H9 (cell line): Measurements from ENCODE around the gene TTC28. TPM values are rescaled to one million over a fixed set of nuclear protein-coding genes. Genes with fewer than 3 reads are reported as not detected.

Source experiments
- DNase-seq: peaks from one replicate; pipeline ENCODE4 v3.0.0-alpha.2; 2017
- H2AFZ ChIP-seq: one replicate; pipeline ENCODE4 v1.6.1; 2013; ENCODE audit warnings: mild to moderate bottlenecking, low read length, control low read depth, moderate library complexity
- H2AK5ac ChIP-seq: 2 replicates; pipeline ENCODE4 v1.6.1; 2013; ENCODE audit warnings: low read length, control low read depth, mixed read lengths; ENCODE audit not compliant: insufficient read length
- H2BK120ac ChIP-seq: one replicate; pipeline ENCODE4 v1.6.1; 2013; ENCODE audit warnings: low read depth, mild to moderate bottlenecking, low read length, control low read depth, inconsistent platforms; ENCODE audit not compliant: poor library complexity, severe bottlenecking
- H2BK12ac ChIP-seq: 2 replicates; pipeline ENCODE4 v1.6.1; 2013; ENCODE audit warnings: low read length, control low read depth, mixed read lengths, low read depth; ENCODE audit not compliant: insufficient read length
- H2BK15ac ChIP-seq: 2 replicates; pipeline ENCODE4 v1.6.1; 2013; ENCODE audit warnings: low read depth, low read length, control low read depth
- H2BK20ac ChIP-seq: one replicate; pipeline ENCODE4 v1.6.1; 2013; ENCODE audit warnings: low read depth, mild to moderate bottlenecking, low read length, control low read depth, inconsistent platforms; ENCODE audit not compliant: poor library complexity, severe bottlenecking
- H2BK5ac ChIP-seq: 2 replicates; pipeline ENCODE4 v1.6.1; 2013; ENCODE audit warnings: low read length, control low read depth, mixed read lengths; ENCODE audit not compliant: insufficient read length
- H3K14ac ChIP-seq: 2 replicates; pipeline ENCODE4 v1.6.1; 2013; ENCODE audit warnings: low read length, control low read depth; ENCODE audit not compliant: insufficient read depth
- H3K18ac ChIP-seq: 2 replicates; pipeline ENCODE4 v1.6.1; 2013; ENCODE audit warnings: low read depth, mild to moderate bottlenecking, mixed read lengths, low read length, control low read depth; ENCODE audit not compliant: insufficient read length
- H3K23ac ChIP-seq: 2 replicates; pipeline ENCODE4 v1.6.1; 2013; ENCODE audit warnings: low read length, control low read depth, mixed read lengths, low read depth; ENCODE audit not compliant: insufficient read length
- H3K23me2 ChIP-seq: 2 replicates; pipeline ENCODE4 v1.6.1; 2013; ENCODE audit warnings: low read depth, mild to moderate bottlenecking, mixed read lengths, low read length, control low read depth; ENCODE audit not compliant: insufficient read length, poor library complexity, severe bottlenecking
- H3K27ac ChIP-seq: 2 replicates; pipeline ENCODE4 v1.5.1; 2013; ENCODE audit warnings: low read length, control low read depth, mixed read lengths, low read depth; ENCODE audit not compliant: insufficient read length
- H3K27me3 ChIP-seq: 2 replicates; pipeline ENCODE4 v1.6.1; 2013; ENCODE audit warnings: low read length, control low read depth, inconsistent platforms; ENCODE audit not compliant: insufficient read depth
- H3K4ac ChIP-seq: 2 replicates; pipeline ENCODE4 v1.6.1; 2013; ENCODE audit warnings: low read depth, mild to moderate bottlenecking, control low read depth, inconsistent platforms, low read length, moderate library complexity
- H3K4me1 ChIP-seq: 2 replicates; pipeline ENCODE4 v1.6.1; 2013; ENCODE audit warnings: low read length, control low read depth, inconsistent platforms; ENCODE audit not compliant: insufficient read depth
- H3K4me2 ChIP-seq: 2 replicates; pipeline ENCODE4 v1.6.1; 2013; ENCODE audit warnings: low read length, control low read depth, mixed read lengths; ENCODE audit not compliant: insufficient read length, insufficient read depth
- H3K56ac ChIP-seq: 2 replicates; pipeline ENCODE4 v1.6.1; 2013; ENCODE audit warnings: low read depth, mild to moderate bottlenecking, mixed read lengths, low read length, control low read depth; ENCODE audit not compliant: insufficient read length
- H3K79me1 ChIP-seq: 2 replicates; pipeline ENCODE4 v1.6.1; 2013; ENCODE audit warnings: low read depth, mild to moderate bottlenecking, moderate library complexity, low read length, control low read depth, inconsistent platforms; ENCODE audit not compliant: insufficient read depth, poor library complexity, severe bottlenecking
- H3K79me2 ChIP-seq: 2 replicates; pipeline ENCODE4 v1.6.1; 2013; ENCODE audit warnings: low read length, control low read depth, inconsistent platforms; ENCODE audit not compliant: insufficient read depth
- H3K9ac ChIP-seq: 2 replicates; pipeline ENCODE4 v1.6.1; 2013; ENCODE audit warnings: low read length, control low read depth, mixed read lengths; ENCODE audit not compliant: insufficient read length; ENCODE audit errors: extremely low read depth
- H3K9me3 ChIP-seq: one replicate; pipeline ENCODE4 v1.6.1; 2013; ENCODE audit warnings: low read depth, low read length, inconsistent platforms; ENCODE audit not compliant: control insufficient read depth
- H3T11ph ChIP-seq: one replicate; pipeline ENCODE4 v1.6.1; 2013; ENCODE audit warnings: mild to moderate bottlenecking, low read length, control low read depth, inconsistent platforms
- H4K20me1 ChIP-seq: one replicate; pipeline ENCODE4 v1.6.1; 2013; ENCODE audit not compliant: control insufficient read depth, insufficient read length, insufficient read depth
- H4K5ac ChIP-seq: 2 replicates; pipeline ENCODE4 v1.6.1; 2013; ENCODE audit warnings: low read depth, mild to moderate bottlenecking, mixed read lengths, low read length, control low read depth; ENCODE audit not compliant: insufficient read length
- H4K8ac ChIP-seq: replicated peaks from 2 replicates; pipeline ENCODE4 v1.6.1; 2013; ENCODE audit warnings: low read length, control low read depth, mixed read lengths, low read depth; ENCODE audit not compliant: insufficient read length
- H4K91ac ChIP-seq: 2 replicates; pipeline ENCODE4 v1.6.1; 2013; ENCODE audit warnings: low read depth, mild to moderate bottlenecking, moderate library complexity, mixed read lengths, low read length, control low read depth; ENCODE audit not compliant: insufficient read length
- H3K27ac Mint-ChIP-seq, 3 experiments: 2 replicates in 2 of 3; 3 replicates in 1 of 3; pipeline ENCODE4 v1.8.0; 2020 to 2021; ENCODE audit warnings: mixed read lengths in 3 of 3, mild to moderate bottlenecking in 1 of 3, moderate library complexity in 1 of 3
- H3K27me3 Mint-ChIP-seq: 2 replicates; pipeline ENCODE4 v1.8.0; 2021; ENCODE audit warnings: low read depth, mild to moderate bottlenecking, moderate library complexity, mixed read lengths
- H3K36me3 Mint-ChIP-seq, 3 experiments: 2 replicates in 2 of 3; 3 replicates in 1 of 3; pipeline ENCODE4 v1.8.0; 2020 to 2021; ENCODE audit warnings: low read depth in 3 of 3, mixed read lengths in 3 of 3; ENCODE audit not compliant: insufficient read depth in 1 of 3
- H3K4me1 Mint-ChIP-seq, 2 experiments: 2 replicates each; pipeline ENCODE4 v1.8.0; 2020; ENCODE audit warnings: mixed read lengths in 2 of 2
- H3K4me3 Mint-ChIP-seq, 2 experiments: 2 replicates in 1 of 2; 3 replicates in 1 of 2; pipeline ENCODE4 v1.8.0; 2020 to 2021; ENCODE audit warnings: mild to moderate bottlenecking in 2 of 2, mixed read lengths in 2 of 2, moderate library complexity in 1 of 2
- H3K9me3 Mint-ChIP-seq, 2 experiments: 2 replicates in 1 of 2; 3 replicates in 1 of 2; pipeline ENCODE4 v1.8.0; 2020; ENCODE audit warnings: mild to moderate bottlenecking in 2 of 2, mixed read lengths in 2 of 2, moderate library complexity in 1 of 2
- WGBS: extraction: QIAGEN DNeasy Blood & Tissue Kit; methylation state at CpG from one replicate; pipeline ENCODE4 v1.1.7; 2013; ENCODE audit warnings: missing lambda C conversion rate, low lambda C conversion rate, mixed read lengths; ENCODE audit not compliant: insufficient read length; ENCODE audit errors: extremely low coverage; 5-methylcytosine and 5-hydroxymethylcytosine counted together
- total RNA-seq: library from RNA; stranded (reverse); gene quantifications from 2 replicates; pipeline ENCODE4 v1.2.1, GENCODE V29; 2021
- TF ChIP-seq, protein P1 (sequence below): fragments of 200-600 bp; sonication (generic); conservative IDR thresholded peaks from 3 replicates; pipeline ENCODE4 v1.8.0; 2021; ENCODE audit warnings: antibody characterized with exemption, mild to moderate bottlenecking

The TTC28 gene
- total RNA-seq, 1 experiment from 2014 or later: 13.6 TPM

DNA sequence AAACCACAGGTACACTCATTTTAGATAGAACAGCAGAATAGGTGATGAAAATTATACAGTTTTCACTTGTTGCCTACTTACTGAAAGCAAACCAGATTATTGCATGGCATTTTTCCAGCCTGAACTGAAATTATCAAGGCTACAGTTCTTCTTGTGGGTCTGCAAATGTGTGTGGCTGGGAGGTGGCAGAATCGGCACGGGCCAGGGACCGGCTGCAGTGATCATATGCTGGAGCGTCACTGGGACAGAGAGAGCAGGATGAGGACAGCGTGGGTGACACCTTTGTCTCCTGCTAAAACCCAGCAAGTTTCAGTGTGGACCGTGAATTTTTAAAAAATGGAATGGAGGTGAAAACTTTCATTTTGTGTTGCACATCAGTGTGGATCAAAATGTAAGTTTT lies 701.3 kb downstream of the TTC28 start:
- Mint-ChIP-seq H3K36me3 (peaks cover 3 to 11% (median 10%) of the 10 kb centered on the region in 3 experiments; a peak in 5 of 7 replicates), H3K27me3 (no peaks in the 10 kb centered on the region), H3K9me3 (no peaks in the 10 kb centered on the region), H3K27ac (peak overlapping the region in 1 of 3 experiments; percentile 79; a peak in 3 of 7 replicates), H3K4me3 (no peak overlapping the region), H3K4me1 (peaks cover 18 to 22% of the 10 kb centered on the region in 2 experiments)
- Histone ChIP-seq H3K79me2 (no peaks in the 10 kb centered on the region), H3K27me3 (no peaks in the 10 kb centered on the region), H3K4me2 (no peak overlapping the region), H2BK15ac (no peak overlapping the region), H2BK20ac (no peak overlapping the region), H3K9ac (no peak overlapping the region), H3K27ac (no peak overlapping the region), H2BK12ac (no peak overlapping the region), H3K14ac (no peak overlapping the region), H3T11ph (no peak overlapping the region), H2BK5ac (no peak overlapping the region), H3K23ac (no peak overlapping the region), H3K4ac (no peak overlapping the region), H2BK120ac (no peak overlapping the region), H3K56ac (no peak overlapping the region), H3K18ac (no peak overlapping the region), H4K5ac (no peak overlapping the region), H3K23me2 (no peaks in the 10 kb centered on the region), H2AK5ac (no peak overlapping the region), H3K79me1 (no peaks in the 10 kb centered on the region), H4K20me1 (no peaks in the 10 kb centered on the region), H3K9me3 (no peaks in the 10 kb centered on the region), H4K91ac (no peak overlapping the region), H4K8ac (no peak overlapping the region), H3K4me1 (peaks cover 3% of the 10 kb centered on the region; the same call in 1 of the 2 replicates), H2AFZ (no peak overlapping the region)
- no peak for DNase-seq
- TF ChIP-seq, protein P1, sequence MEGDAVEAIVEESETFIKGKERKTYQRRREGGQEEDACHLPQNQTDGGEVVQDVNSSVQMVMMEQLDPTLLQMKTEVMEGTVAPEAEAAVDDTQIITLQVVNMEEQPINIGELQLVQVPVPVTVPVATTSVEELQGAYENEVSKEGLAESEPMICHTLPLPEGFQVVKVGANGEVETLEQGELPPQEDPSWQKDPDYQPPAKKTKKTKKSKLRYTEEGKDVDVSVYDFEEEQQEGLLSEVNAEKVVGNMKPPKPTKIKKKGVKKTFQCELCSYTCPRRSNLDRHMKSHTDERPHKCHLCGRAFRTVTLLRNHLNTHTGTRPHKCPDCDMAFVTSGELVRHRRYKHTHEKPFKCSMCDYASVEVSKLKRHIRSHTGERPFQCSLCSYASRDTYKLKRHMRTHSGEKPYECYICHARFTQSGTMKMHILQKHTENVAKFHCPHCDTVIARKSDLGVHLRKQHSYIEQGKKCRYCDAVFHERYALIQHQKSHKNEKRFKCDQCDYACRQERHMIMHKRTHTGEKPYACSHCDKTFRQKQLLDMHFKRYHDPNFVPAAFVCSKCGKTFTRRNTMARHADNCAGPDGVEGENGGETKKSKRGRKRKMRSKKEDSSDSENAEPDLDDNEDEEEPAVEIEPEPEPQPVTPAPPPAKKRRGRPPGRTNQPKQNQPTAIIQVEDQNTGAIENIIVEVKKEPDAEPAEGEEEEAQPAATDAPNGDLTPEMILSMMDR: no peak
- WGBS: no CpG with 5 or more reads among the region's 6 CpGs
